ENCODE results near the gene SLC6A20.

SLC6A20 gene

GRCh38 chr3:45795882-45796765 lies at the start of gene SLC6A20:
TSS of gene SLC6A20 (minus strand) at chr3:45796536. CDS start at chr3:45796419, 117 bp downstream.
- no peak for DNase-seq

GRCh38 chr3:45844616-45845015 lies 48.3 kb upstream of the SLC6A20 start:
- DNase-seq = no peak

- DNase-seq = no peak
Measured at GRCh38 chr3:45842851-45843625, 46.7 kb upstream of the SLC6A20 start.

GRCh38 chr3:45841757-45842491 lies 45.6 kb upstream of the SLC6A20 start, which contains the start of gene LZTFL1:
TSS of gene LZTFL1 (minus strand) at chr3:45842119. CDS start at chr3:45841991, 128 bp downstream.
- peak; percentile 96 for DNase-seq

GRCh38 chr3:45841420-45841756 lies 45.1 kb upstream of the SLC6A20 start:
- no peak for DNase-seq

- no peak for DNase-seq
Measured at GRCh38 chr3:45838466-45838865, 42.1 kb upstream of the SLC6A20 start.

GRCh38 chr3:45832699-45833098 lies 36.4 kb upstream of the SLC6A20 start:
- no peak for DNase-seq

- DNase-seq = no peak
Measured at GRCh38 chr3:45830121-45830520, 33.8 kb upstream of the SLC6A20 start.

GRCh38 chr3:45826908-45827307 lies 30.6 kb upstream of the SLC6A20 start:
- no peak for DNase-seq

- no peak for DNase-seq
Measured at GRCh38 chr3:45826321-45826720, 30.0 kb upstream of the SLC6A20 start.

GRCh38 chr3:45821127-45821526 lies 24.8 kb upstream of the SLC6A20 start:
- DNase-seq = no peak

GRCh38 chr3:45819543-45819942 lies 23.2 kb upstream of the SLC6A20 start:
- DNase-seq = no peak

- DNase-seq = no peak
Measured at GRCh38 chr3:45817831-45818522, 21.6 kb upstream of the SLC6A20 start.

GRCh38 chr3:45816544-45816943 lies 20.2 kb upstream of the SLC6A20 start:
- DNase-seq = no peak

GRCh38 chr3:45814322-45814721 lies 18.0 kb upstream of the SLC6A20 start:
- DNase-seq = no peak

GRCh38 chr3:45807681-45808540 lies 11.6 kb upstream of the SLC6A20 start:
- no peak for DNase-seq

GRCh38 chr3:45807133-45807532 lies 10.8 kb upstream of the SLC6A20 start:
- no peak for DNase-seq

GRCh38 chr3:45806072-45806471 lies 9.7 kb upstream of the SLC6A20 start:
- no peak for DNase-seq

GRCh38 chr3:45803252-45803935 lies 7.1 kb upstream of the SLC6A20 start:
- DNase-seq = no peak

GRCh38 chr3:45802146-45802545 lies 5.8 kb upstream of the SLC6A20 start:
- no peak for DNase-seq

GRCh38 chr3:45800611-45801010 lies 4.3 kb upstream of the SLC6A20 start:
- no peak for DNase-seq
